ENCODE data around the gene PHF21B. TPM values are rescaled to one million over a fixed set of nuclear protein-coding genes. Genes with fewer than 3 reads are reported as not detected.

PHF21B gene
- total RNA-seq, 1 experiment from 2014 or later = not detected

DNA sequence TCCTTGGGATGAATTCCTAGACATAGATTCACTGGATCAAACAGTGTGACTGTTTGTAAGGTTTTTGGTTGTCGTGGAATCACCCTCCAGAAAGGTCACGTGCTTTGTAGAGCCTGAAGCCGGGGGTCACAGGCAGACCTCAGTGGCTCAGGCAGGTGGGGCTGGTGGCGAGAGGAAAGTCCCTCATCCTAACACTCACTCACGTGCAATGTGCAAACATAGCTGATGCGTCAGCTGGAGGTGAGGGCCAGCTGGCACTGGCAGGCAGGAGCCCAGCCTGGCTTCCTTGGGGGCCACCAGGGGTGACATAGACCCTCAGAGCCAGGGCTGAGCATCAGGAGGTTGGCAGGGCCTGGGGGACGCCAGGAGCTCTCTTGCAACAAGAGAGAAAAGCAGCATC is 167.4 kb downstream of the PHF21B start:
- DNase-seq (ENCODE audit: low spot score) = no peak

DNA sequence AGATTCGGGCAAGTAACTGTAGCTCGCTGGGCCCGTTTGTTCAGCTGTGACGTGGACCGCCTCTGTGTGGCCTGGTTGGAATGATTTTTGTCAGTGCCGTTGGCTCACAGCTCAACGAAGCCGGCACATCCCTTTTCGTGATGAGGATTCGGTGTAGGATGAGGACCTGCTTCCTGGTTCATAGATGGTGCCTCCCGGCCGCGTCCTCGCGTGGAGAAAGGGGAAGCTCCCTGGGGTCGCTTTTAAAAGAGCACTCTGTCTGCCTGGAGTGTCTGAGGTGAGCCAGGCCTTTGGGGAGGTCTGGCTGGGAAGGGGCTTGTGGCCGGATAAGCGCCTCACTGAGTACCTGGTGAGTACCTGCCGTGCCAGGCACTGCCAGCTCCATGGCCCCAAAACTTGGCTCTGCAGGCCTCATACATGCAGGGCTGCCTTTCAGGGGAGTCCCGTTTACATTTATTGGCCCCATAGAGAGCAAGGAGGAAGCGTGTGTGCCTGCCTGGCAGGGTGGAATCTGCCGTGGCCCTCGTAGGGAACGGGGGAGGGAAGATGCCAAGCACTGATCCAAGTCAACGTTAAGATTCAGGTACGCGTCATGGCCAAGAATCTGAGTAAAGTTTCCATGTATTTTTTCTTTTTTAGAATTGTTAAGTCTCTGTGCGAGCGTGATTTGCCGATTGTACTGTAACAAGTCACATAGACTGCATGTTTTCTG is 169.0 kb downstream of the PHF21B start:
- DNase-seq (ENCODE audit: low spot score) = no peak

DNA sequence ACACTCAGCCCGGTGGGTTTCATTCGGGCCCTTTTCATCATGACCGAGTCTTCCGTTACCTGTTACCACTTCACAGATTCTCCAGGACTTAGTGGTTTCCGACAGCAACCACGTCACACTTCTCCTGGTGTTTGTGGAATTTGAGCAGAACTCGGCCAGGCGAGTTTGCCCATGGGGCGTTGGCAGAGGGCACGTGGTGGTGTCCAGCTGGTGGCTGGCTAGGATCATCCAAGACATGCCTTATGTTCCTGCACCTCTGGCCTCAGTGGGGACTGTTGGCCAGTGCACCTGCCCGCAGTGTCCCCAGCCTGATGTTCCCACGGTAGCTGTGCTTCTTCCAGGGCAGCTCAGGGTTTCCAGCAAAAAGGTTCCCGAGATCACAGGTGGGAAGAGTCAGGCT is 170.1 kb downstream of the PHF21B start:
- DNase-seq (ENCODE audit: low spot score) = no peak

DNA sequence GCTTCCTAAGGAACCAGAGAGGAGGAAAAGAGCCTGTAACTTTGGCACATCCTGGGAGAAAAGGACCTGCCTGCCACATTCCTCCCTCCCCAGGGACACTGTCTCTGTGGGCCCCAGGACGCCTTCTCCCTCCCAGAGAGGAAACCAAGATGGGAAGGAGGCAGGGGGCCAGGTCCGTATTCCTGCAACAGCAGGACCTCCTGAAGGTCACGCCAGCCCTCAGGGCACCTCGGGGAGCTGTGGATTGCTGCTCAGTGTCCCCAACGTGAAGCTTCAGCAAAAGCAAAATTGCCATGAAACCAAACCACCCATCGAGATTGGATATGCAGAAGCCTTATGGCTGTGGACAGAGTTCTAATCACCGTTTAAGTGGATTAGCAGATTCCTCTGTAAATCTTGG is 170.7 kb downstream of the PHF21B start:
- no peak for DNase-seq (ENCODE audit: low spot score)

DNA sequence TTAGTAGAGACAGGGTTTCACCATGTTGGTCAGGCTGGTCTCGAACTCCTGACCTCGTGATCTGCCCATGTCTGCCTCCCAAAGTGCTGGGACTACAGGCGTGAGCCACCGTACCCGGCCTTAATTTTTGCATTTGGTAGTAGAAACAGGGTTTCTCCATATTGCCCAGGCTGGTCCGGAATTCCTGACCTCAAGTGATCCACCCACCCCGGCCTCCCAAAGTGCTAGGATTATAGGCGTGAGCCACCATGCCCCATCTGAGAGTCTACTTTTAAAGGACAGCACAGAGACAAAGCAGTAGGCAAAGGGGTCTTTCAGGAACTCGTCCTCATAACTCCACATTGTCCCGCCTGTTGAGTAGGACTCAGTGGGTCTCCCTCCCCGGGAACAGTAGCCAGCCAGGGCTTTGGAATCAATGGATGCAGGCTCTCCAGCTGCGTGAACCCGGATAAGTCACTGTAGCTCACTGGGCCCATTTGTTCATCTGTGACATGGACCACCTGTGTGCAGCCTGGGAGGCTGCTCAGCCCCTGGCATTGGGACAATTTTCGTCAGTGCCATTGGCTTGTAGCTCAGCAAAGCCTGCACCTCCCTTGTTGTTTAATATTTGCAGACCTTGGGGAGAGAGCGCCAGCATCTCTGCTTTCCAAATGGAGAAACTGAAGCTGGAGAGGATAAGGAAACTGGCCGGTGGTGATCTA is 171.3 kb downstream of the PHF21B start:
- DNase-seq (ENCODE audit: low spot score) = no peak

DNA sequence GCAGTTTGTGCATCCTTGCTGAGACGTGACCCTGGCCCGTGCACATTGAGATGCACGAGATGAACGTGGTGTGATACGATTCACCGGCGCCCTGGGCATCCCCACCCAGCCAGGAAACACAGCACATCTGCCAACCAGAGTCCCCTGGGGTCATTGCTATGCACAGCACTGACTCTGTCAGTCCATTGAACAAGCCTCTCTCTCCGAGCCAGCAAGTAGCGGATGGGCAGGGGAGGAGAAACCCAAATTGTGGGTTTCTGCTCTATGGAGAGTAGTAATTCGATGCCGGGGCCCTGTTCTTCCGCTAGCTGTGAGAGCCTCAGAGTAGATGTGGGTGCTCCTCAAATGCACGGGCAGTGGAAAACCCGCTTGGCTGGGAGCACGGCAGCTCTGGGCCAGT is 172.3 kb downstream of the PHF21B start:
- no peak for DNase-seq (ENCODE audit: low spot score)

DNA sequence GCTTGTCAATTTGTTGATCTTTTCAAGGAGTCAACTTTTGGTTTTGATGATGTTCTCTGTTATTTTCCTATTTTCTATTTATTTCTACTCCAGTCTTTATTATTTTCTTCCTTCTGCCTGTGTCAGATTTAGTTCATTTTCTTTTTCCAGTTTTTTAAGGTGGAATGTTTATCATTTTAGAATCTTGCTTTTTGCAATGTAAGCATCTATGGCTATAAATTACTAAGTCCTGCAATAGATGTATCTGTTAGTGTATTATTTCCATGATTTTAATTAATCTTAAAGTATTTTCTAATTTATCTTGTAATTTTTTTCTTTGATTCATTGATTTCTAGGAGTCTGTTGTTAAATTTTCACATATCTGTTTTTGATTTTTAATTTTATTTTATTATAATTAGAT is 175.7 kb downstream of the PHF21B start:
- no peak for DNase-seq (ENCODE audit: low spot score)

DNA sequence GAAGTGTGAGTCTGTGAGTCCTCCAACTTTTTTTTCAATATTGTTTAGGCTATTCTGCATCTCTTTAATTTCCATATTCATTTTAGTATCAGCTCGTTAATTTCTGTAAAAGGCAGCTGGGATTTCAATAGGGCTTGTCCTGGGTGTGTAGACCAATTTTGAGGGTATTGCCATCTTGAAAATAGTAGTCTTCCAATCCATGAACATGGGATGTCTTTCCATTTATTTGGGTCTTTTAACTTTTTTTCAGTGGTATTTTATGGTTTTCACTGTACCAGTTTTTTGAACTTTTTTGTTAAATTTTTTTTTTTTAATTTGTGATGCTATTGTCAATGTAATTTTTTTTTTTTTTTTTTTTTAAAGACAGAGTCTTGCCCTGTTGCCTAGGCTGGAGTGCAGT is 177.9 kb downstream of the PHF21B start:
- DNase-seq (ENCODE audit: low spot score) = no peak

Other genes starting within 250 kb of the PHF21B start
- gene NUP50, start 153.9 kb upstream of the PHF21B start, total RNA-seq (2014; rRNA removed; shearing (Covaris generic)) = 45.7 and 51.5 TPM in 2 replicates
- gene KIAA0930, start 230.9 kb upstream of the PHF21B start, total RNA-seq (2014; rRNA removed; shearing (Covaris generic)) = 83.1 and 92.5 TPM in 2 replicates

Data from A172 (cell line).